MM.1S (cell line): ENCODE results near the gene ZNF205.

Source experiments
- DNase-seq: peaks from one replicate; pipeline ENCODE4 v3.0.0-alpha.2; 2015
- H2AFZ ChIP-seq: fragments of 300-600 bp; sonication (generic); 2 replicates; pipeline ENCODE4 v1.6.0; 2016; ENCODE audit warnings: antibody characterized with exemption, low read length
- H3F3A ChIP-seq: fragments of 300-600 bp; sonication (generic); 2 replicates; pipeline ENCODE4 v1.6.1; 2016; ENCODE audit warnings: mild to moderate bottlenecking, antibody characterized with exemption, low read length, moderate library complexity, mixed read lengths; ENCODE audit not compliant: insufficient read depth
- H3K27ac ChIP-seq: fragments of 300-600 bp; sonication (generic); 2 replicates; pipeline ENCODE4 v1.5.1; 2016; ENCODE audit warnings: mild to moderate bottlenecking, low read length
- H3K27me3 ChIP-seq: fragments of 300-600 bp; sonication (generic); replicated peaks from 2 replicates; pipeline ENCODE4 v1.6.0; 2016; ENCODE audit warnings: low read length; ENCODE audit not compliant: insufficient read depth
- H3K36me3 ChIP-seq: fragments of 300-600 bp; sonication (generic); replicated peaks from 2 replicates; pipeline ENCODE4 v1.6.1; 2016; ENCODE audit warnings: mild to moderate bottlenecking, low read length, mixed read lengths; ENCODE audit not compliant: insufficient read depth
- H3K4me1 ChIP-seq: fragments of 300-600 bp; sonication (generic); 2 replicates; pipeline ENCODE4 v1.6.1; 2016; ENCODE audit warnings: low read length, mixed read lengths
- H3K4me2 ChIP-seq: fragments of 300-600 bp; sonication (generic); 2 replicates; pipeline ENCODE4 v1.6.0; 2016; ENCODE audit warnings: low read depth, low read length
- H3K4me3 ChIP-seq: fragments of 300-600 bp; sonication (generic); 2 replicates; pipeline ENCODE4 v1.5.1; 2016; ENCODE audit warnings: low read length, mixed read lengths
- H3K79me2 ChIP-seq: fragments of 300-600 bp; sonication (generic); 2 replicates; pipeline ENCODE4 v1.6.1; 2016; ENCODE audit warnings: mixed run types, low read length, mixed read lengths
- H3K9ac ChIP-seq: fragments of 300-600 bp; sonication (generic); 2 replicates; pipeline ENCODE4 v1.6.1; 2016; ENCODE audit warnings: low read length, mixed read lengths
- H3K9me2 ChIP-seq: fragments of 300-600 bp; sonication (generic); replicated peaks from 2 replicates; pipeline ENCODE4 v1.6.1; 2016; ENCODE audit warnings: mild to moderate bottlenecking, low read length, mixed read lengths; ENCODE audit not compliant: insufficient read depth
- H3K9me3 ChIP-seq: fragments of 300-600 bp; sonication (generic); replicated peaks from 2 replicates; pipeline ENCODE4 v1.6.1; 2016; ENCODE audit warnings: mild to moderate bottlenecking, low read length, mixed read lengths; ENCODE audit not compliant: insufficient read depth
- H4K20me1 ChIP-seq: fragments of 300-600 bp; sonication (generic); 2 replicates; pipeline ENCODE4 v1.6.1; 2016; ENCODE audit warnings: mild to moderate bottlenecking, low read length, moderate library complexity, mixed read lengths; ENCODE audit not compliant: insufficient read depth
- EZH2 ChIP-seq: fragments of 300-600 bp; sonication (generic); optimal IDR thresholded peaks from 2 replicates; pipeline ENCODE3; 2017; ENCODE audit warnings: low read depth, mild to moderate bottlenecking, antibody characterized with exemption, low read length, mixed read lengths
- EZH2phosphoT487 ChIP-seq: fragments of 300-600 bp; sonication (generic); IDR thresholded peaks from 2 replicates; pipeline ENCODE4 v1.6.1; 2018; ENCODE audit warnings: antibody characterized with exemption, low read length
- TF ChIP-seq, protein P1 (sequence below): fragments of 300-600 bp; sonication (generic); IDR thresholded peaks from 2 replicates; pipeline ENCODE4 v1.5.1; 2016; ENCODE audit warnings: antibody characterized with exemption, low read length, mixed read lengths

Gene ZNF205

DNA sequence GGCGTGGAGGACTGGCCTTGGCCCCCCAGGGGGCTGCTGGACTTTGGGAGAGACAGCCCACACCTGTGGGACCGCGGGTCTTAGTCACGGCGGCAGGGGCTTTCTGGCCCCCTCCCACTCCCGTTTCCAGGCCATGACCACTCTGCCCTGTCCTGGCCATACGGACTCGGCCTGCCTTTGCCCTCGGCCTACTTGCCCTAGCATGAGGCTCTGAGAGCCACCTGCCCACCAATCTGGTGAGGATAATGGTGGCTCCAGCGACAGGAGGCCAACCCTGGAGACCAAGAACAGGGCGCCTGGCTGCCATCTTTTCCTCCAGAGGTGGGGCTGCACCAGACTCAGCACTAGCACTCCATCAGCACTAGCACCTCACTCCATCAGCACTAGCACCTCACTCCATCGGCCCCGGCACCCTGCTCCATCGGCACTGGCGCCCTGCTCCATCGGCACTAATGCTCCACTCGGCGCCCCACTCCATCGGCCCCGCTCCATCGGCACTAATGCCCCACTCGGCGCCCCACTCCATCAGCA lies 29.5 kb downstream of the ZNF205 start:
- Histone ChIP-seq H3K27me3 (peaks cover 18% of the 10 kb centered on the region), H3K36me3 (no peaks in the 10 kb centered on the region)

GRCh38 chr16:3142327-3142726 lies 29.9 kb downstream of the ZNF205 start:
- Histone ChIP-seq H3K4me1 (no peaks in the 10 kb centered on the region), H3K27ac (no peak overlapping the region), H3K79me2 (no peaks in the 10 kb centered on the region), H3K9me3 (no peaks in the 10 kb centered on the region), H3K4me2 (no peak overlapping the region), H3K9me2 (no peaks in the 10 kb centered on the region), H2AFZ (no peak overlapping the region), H3K27me3 (peaks cover 18% of the 10 kb centered on the region), H4K20me1 (no peaks in the 10 kb centered on the region), H3K36me3 (no peaks in the 10 kb centered on the region), H3F3A (no peaks in the 10 kb centered on the region), H3K4me3 (no peak overlapping the region), H3K9ac (no peak overlapping the region)
- TF ChIP-seq, protein P1, sequence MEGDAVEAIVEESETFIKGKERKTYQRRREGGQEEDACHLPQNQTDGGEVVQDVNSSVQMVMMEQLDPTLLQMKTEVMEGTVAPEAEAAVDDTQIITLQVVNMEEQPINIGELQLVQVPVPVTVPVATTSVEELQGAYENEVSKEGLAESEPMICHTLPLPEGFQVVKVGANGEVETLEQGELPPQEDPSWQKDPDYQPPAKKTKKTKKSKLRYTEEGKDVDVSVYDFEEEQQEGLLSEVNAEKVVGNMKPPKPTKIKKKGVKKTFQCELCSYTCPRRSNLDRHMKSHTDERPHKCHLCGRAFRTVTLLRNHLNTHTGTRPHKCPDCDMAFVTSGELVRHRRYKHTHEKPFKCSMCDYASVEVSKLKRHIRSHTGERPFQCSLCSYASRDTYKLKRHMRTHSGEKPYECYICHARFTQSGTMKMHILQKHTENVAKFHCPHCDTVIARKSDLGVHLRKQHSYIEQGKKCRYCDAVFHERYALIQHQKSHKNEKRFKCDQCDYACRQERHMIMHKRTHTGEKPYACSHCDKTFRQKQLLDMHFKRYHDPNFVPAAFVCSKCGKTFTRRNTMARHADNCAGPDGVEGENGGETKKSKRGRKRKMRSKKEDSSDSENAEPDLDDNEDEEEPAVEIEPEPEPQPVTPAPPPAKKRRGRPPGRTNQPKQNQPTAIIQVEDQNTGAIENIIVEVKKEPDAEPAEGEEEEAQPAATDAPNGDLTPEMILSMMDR = no peak
- TF ChIP-seq EZH2 = no peak
- no peak for TF ChIP-seq EZH2phosphoT487
- DNase-seq = no peak

More for the DNA sequence above, 29.5 kb downstream of the ZNF205 start:
- Histone ChIP-seq H3K4me1 (no peaks in the 10 kb centered on the region), H3K4me3 (no peak overlapping the region), H3K27ac (no peak overlapping the region), H4K20me1 (no peaks in the 10 kb centered on the region), H3F3A (no peaks in the 10 kb centered on the region), H3K9me2 (no peaks in the 10 kb centered on the region), H3K9ac (no peak overlapping the region), H2AFZ (no peak overlapping the region), H3K79me2 (no peaks in the 10 kb centered on the region), H3K4me2 (no peak overlapping the region), H3K9me3 (no peaks in the 10 kb centered on the region)
- TF ChIP-seq EZH2phosphoT487 (no peak), EZH2 (no peak)
- TF ChIP-seq, protein P1 = no peak
- no peak for DNase-seq

GRCh38 chr16:3142770-3143169 lies 30.4 kb downstream of the ZNF205 start:
- H3K36me3 ChIP-seq = no peaks in the 10 kb centered on the region
- H3K4me2 ChIP-seq = no peak overlapping the region
- no peak overlapping the region for H3K4me3 ChIP-seq
- no peak for TF ChIP-seq EZH2
- no peak for TF ChIP-seq EZH2phosphoT487
- TF ChIP-seq, protein P1 = no peak
- no peak overlapping the region for H3K9ac ChIP-seq
- H3K79me2 ChIP-seq = no peaks in the 10 kb centered on the region
- DNase-seq = no peak
- H3K9me2 ChIP-seq = no peaks in the 10 kb centered on the region
- H3K4me1 ChIP-seq = no peaks in the 10 kb centered on the region
- H3K27me3 ChIP-seq = peaks cover 18% of the 10 kb centered on the region
- no peak overlapping the region for H3K27ac ChIP-seq
- H2AFZ ChIP-seq = no peak overlapping the region
- H3F3A ChIP-seq = no peaks in the 10 kb centered on the region
- H4K20me1 ChIP-seq = no peaks in the 10 kb centered on the region
- no peaks in the 10 kb centered on the region for H3K9me3 ChIP-seq
